HG03066 (cell line): ENCODE measurements around the gene UQCRHL.
"Not testable (repeated sequence)": the region's sequence is repeated elsewhere in the genome, so short reads cannot be mapped to it uniquely, and the experiment has no call there.

Source experiments
- ATAC-seq: cut with Tn5 transposase; IDR thresholded peaks from one replicate; pipeline ENCODE4 v1.9.1; 2021; ENCODE audit warnings: low read depth; ENCODE audit not compliant: unreplicated experiment

The UQCRHL gene

GRCh38 chr1:15807549-15807948 lies at the start of gene UQCRHL:
UQCRHL (minus strand) TSS chr1:15807649; CDS start chr1:15807649, 0 bp downstream.
- ATAC-seq = not testable (repeated sequence)

- no peak for ATAC-seq
Measured at GRCh38 chr1:15856888-15857287, 49.4 kb upstream of the UQCRHL start.

- ATAC-seq = no peak
Measured at GRCh38 chr1:15852828-15853302, 45.4 kb upstream of the UQCRHL start.

GRCh38 chr1:15852036-15852827 lies 44.8 kb upstream of the UQCRHL start:
- ATAC-seq = no peak

- ATAC-seq = no peak
Measured at GRCh38 chr1:15851210-15852035, 44.0 kb upstream of the UQCRHL start.

- no peak for ATAC-seq
Measured at GRCh38 chr1:15850471-15851001, 43.1 kb upstream of the UQCRHL start.

- ATAC-seq = no peak
Measured at GRCh38 chr1:15849775-15850324, 42.4 kb upstream of the UQCRHL start.

GRCh38 chr1:15848929-15849774 lies 41.7 kb upstream of the UQCRHL start:
- no peak for ATAC-seq

GRCh38 chr1:15848143-15848928 lies 40.9 kb upstream of the UQCRHL start:
- peak; percentile 9 for ATAC-seq

GRCh38 chr1:15847893-15848142 lies 40.4 kb upstream of the UQCRHL start:
- no peak for ATAC-seq

GRCh38 chr1:15847100-15847892 lies 39.8 kb upstream of the UQCRHL start, which contains the start of gene SPEN:
SPEN (plus strand) TSS chr1:15847707; CDS start chr1:15848068, 361 bp downstream.
- ATAC-seq = peak; percentile 55

GRCh38 chr1:15846056-15846455 lies 38.6 kb upstream of the UQCRHL start:
- not testable (repeated sequence) for ATAC-seq

- ATAC-seq = no peak
Measured at GRCh38 chr1:15843826-15844572, 36.5 kb upstream of the UQCRHL start.

GRCh38 chr1:15838721-15839120 lies 31.3 kb upstream of the UQCRHL start:
- no peak for ATAC-seq

GRCh38 chr1:15837931-15838330 lies 30.5 kb upstream of the UQCRHL start:
- ATAC-seq = no peak

GRCh38 chr1:15836772-15837669 lies 29.6 kb upstream of the UQCRHL start:
- no peak for ATAC-seq

GRCh38 chr1:15836511-15836771 lies 29.0 kb upstream of the UQCRHL start:
- ATAC-seq = not testable (repeated sequence)
